ENCODE data around the gene REPIN1.

Gene REPIN1

DNA sequence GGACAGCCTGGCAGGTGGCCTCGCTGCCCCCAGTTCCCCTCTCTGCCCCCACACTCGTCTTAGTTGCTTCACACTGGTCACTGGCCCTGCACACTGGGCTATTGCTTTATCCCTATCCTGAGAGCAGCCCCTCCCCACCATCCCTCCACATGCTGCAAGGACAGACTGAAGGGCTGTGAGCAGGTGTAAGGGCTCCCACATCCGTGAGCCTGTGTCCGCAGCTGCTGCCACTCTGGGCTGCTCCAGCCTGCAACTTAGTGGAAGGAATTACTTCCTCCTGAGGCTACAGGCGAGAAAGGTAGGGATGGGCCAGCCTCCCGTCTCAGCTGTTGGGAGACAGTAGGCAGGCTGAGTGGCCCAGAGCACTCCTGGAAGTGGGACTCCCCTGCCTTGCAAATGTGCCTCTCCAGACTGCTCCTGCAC is 31.0 kb upstream of the REPIN1 start:
- Histone ChIP-seq H3K36me3 (ENCODE audit: control insufficient read depth, insufficient read depth, low read length) (peaks cover 14% of the 10 kb centered on the region; the same call in 1 of the 2 replicates), H3K4me3 (ENCODE audit: low read length) (no peak overlapping the region), H3K9me3 (ENCODE audit: control insufficient read depth, insufficient read depth, low read length) (no peaks in the 10 kb centered on the region), H3K4me1 (ENCODE audit: control insufficient read depth, insufficient read depth, low read length) (peaks cover 18% of the 10 kb centered on the region), H3K27ac (ENCODE audit: low read length) (no peak overlapping the region), H3K27me3 (ENCODE audit: control insufficient read depth, insufficient read depth, low read length) (peaks cover 7% of the 10 kb centered on the region)
- DNase-seq (ENCODE audit: low read depth, low spot score): no peak
- no CpG with 5 or more reads among the region's 6 CpGs for WGBS (ENCODE audit: insufficient coverage, insufficient read length)

DNA sequence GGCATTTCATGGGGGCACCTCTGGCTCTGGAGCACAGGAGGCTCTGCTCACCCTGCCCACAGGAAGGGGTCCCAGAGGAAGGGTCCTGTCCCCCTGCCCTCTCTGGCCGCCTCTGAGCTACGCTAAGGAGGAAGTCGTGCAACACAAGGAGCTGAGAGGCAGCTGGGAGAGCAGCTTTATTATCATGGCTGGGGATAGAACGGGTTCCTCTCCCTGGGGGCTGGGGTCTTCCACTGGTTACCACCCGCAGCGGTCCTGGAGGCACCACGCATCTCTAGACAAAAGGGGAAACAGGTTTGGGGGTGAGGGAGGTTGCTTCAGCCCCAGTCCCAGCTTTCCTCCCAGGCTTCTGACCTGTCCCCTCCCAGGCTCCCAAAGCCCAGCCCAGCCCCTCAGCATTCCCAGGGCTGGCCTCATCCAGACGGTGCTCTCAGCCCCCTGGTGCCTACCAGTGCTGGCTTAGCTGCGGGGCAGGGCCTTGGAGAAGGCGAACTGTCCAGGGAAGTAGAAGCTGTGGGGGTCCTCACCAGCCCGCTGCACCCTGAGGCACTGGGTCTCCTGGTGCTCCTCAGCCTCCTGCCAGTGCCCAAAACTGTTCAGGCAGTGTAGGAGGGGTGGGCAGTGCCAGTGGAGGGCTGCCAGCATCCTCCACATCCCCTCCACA is 30.3 kb upstream of the REPIN1 start:
- no peak for DNase-seq (ENCODE audit: low read depth, low spot score)
- peaks cover 14% of the 10 kb centered on the region; the same call in 1 of the 2 replicates for H3K36me3 ChIP-seq (ENCODE audit: control insufficient read depth, insufficient read depth, low read length)
- peaks cover 9% of the 10 kb centered on the region for H3K27me3 ChIP-seq (ENCODE audit: control insufficient read depth, insufficient read depth, low read length)
- WGBS (ENCODE audit: insufficient coverage, insufficient read length): no CpG with 5 or more reads among the region's 11 CpGs
- H3K27ac ChIP-seq (ENCODE audit: low read length): no peak overlapping the region
- peaks cover 15% of the 10 kb centered on the region for H3K4me1 ChIP-seq (ENCODE audit: control insufficient read depth, insufficient read depth, low read length)
- no peak overlapping the region for H3K4me3 ChIP-seq (ENCODE audit: low read length)
- H3K9me3 ChIP-seq (ENCODE audit: control insufficient read depth, insufficient read depth, low read length): no peaks in the 10 kb centered on the region

DNA sequence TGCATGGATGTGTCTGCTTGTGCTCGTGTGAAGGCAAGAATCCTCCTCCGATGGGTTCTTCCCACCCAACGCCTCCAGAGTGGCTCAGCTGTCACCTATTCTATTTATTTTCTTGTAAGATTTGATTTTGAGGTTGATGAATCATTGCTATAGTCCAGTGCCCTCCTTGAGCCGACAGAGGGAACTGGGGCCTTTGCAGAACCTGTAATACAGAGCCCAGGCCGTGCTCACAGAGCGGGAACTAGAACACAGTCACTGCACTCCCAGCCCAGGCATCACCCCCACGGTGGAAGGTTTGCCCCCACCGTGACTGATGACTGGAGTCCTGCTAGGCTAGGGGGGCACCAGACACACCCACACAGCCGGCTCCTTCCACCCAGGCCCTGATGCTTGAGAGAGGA is 29.2 kb upstream of the REPIN1 start:
- H3K27me3 ChIP-seq (ENCODE audit: control insufficient read depth, insufficient read depth, low read length): peaks cover 9% of the 10 kb centered on the region
- no peak for DNase-seq (ENCODE audit: low read depth, low spot score)
- no CpG with 5 or more reads among the region's 9 CpGs for WGBS (ENCODE audit: insufficient coverage, insufficient read length)
- no peak overlapping the region for H3K27ac ChIP-seq (ENCODE audit: low read length)
- H3K4me3 ChIP-seq (ENCODE audit: low read length): no peak overlapping the region
- H3K36me3 ChIP-seq (ENCODE audit: control insufficient read depth, insufficient read depth, low read length): peaks cover 14% of the 10 kb centered on the region; the same call in 1 of the 2 replicates
- H3K9me3 ChIP-seq (ENCODE audit: control insufficient read depth, insufficient read depth, low read length): no peaks in the 10 kb centered on the region; the same call in 1 of the 2 replicates
- H3K4me1 ChIP-seq (ENCODE audit: control insufficient read depth, insufficient read depth, low read length): peaks cover 15% of the 10 kb centered on the region

DNA sequence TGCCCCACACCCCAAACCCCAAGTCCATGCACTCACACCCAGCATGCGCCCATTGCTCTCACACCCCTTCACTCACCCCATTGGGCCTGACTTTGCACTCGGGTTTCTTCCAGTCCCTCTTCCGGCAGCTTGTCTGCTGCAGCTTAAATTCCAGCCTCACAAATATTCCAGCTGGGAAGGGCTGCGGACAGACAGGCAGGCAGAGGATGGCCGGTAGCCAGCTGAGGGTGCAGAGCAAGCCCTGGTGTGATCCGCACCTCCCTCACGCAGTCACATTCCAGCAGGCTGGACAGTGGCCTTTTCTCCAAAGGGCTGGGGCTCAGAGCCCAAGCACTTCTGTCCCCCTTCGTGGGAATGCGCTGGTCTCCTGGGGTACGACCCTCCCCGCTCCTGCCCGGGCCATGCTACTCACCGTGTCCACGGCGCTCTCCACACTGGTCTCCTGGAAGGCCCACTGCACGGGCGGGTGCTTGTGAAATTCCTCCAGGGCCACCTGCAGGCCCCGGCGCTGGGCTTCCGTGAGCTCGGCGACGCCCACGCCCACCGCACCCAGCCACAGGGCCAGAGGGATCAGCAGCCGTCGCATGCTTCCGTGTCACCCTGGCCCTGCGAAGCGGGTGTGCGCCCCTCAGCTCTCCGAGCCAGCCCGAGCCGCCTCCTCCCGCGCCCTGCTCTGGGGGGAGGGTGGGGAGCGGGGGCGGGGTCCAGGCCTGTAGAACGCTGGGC is 28.4 kb upstream of the REPIN1 start:
- Histone ChIP-seq H3K27me3 (ENCODE audit: control insufficient read depth, insufficient read depth, low read length) (peaks cover 9% of the 10 kb centered on the region), H3K36me3 (ENCODE audit: control insufficient read depth, insufficient read depth, low read length) (peaks cover 14% of the 10 kb centered on the region; the same call in 1 of the 2 replicates), H3K4me3 (ENCODE audit: low read length) (peak overlapping the region; percentile 51; the same call in 1 of the 2 replicates), H3K9me3 (ENCODE audit: control insufficient read depth, insufficient read depth, low read length) (no peaks in the 10 kb centered on the region; the same call in 1 of the 2 replicates), H3K4me1 (ENCODE audit: control insufficient read depth, insufficient read depth, low read length) (peaks cover 15% of the 10 kb centered on the region), H3K27ac (ENCODE audit: low read length) (no peak overlapping the region)
- no peak for DNase-seq (ENCODE audit: low read depth, low spot score)
- no CpG with 5 or more reads among the region's 39 CpGs for WGBS (ENCODE audit: insufficient coverage, insufficient read length)

DNA sequence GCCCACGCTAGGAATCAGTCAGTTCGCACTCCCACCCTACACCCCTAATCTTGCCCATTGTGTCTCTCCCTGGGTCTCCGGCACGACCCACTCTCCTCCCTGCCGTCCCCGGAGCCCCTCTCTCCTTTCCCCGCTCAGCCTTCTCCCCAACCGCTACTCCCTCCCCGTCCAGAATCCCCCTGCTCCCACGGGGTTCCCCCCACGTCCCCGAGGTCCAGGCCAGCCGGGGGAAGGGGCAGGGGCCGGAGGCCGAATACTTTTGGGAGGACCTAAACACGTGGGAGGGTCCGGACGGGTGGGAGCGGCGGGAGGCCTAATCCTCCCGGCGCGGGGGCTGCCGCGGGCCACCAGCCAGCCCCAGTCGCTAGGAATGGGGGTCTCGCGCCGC is 27.8 kb upstream of the REPIN1 start:
- no peak overlapping the region for H3K27ac ChIP-seq (ENCODE audit: low read length)
- peaks cover 9% of the 10 kb centered on the region for H3K27me3 ChIP-seq (ENCODE audit: control insufficient read depth, insufficient read depth, low read length)
- no CpG with 5 or more reads among the region's 29 CpGs for WGBS (ENCODE audit: insufficient coverage, insufficient read length)
- H3K36me3 ChIP-seq (ENCODE audit: control insufficient read depth, insufficient read depth, low read length): peaks cover 14% of the 10 kb centered on the region; the same call in 1 of the 2 replicates
- no peaks in the 10 kb centered on the region; the same call in 1 of the 2 replicates for H3K9me3 ChIP-seq (ENCODE audit: control insufficient read depth, insufficient read depth, low read length)
- no peak for DNase-seq (ENCODE audit: low read depth, low spot score)
- peaks cover 11% of the 10 kb centered on the region for H3K4me1 ChIP-seq (ENCODE audit: control insufficient read depth, insufficient read depth, low read length)
- H3K4me3 ChIP-seq (ENCODE audit: low read length): peak overlapping the region; percentile 51; the same call in 1 of the 2 replicates

DNA sequence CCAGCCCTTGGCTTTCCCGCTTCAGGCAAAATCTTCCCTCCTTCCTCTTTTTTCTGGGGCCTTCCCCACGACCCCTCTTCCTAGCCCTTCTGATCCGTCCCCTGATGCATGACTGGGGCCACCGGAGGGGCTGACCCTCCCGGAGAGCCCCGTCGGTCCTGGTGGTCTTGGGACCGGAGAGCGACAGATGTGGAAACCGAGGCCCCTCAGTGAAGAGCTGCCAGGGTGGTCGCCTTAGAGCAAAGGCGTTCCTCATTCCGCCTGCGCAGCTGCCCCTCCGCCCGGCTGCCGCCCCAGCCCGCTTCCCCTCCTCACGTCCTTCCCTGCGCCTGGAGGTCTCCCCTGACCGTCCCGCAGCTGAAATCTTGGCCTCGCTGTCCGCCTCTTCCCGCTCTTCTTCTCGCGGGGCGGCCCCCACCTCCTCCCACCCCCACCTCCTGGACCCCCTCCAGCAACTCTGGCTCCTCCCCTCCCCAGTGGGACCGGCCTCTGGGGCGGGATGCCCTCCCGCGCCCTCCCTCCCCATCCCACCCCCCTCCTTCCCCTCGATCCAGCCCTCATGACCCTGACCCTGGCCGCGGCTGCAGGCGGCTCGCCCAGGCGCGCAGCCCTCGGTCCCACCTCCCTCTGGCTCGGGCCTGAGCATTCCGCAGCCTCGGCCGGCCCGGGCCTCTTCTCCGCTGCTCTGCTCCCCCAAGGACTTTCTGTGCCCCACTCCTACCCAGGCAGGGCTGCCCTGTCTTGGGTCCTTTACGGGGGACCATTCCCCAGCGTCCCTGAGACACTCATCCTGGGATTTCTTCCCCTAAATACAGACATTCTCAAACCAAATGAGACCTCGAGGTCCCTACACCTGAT is 27.1 kb upstream of the REPIN1 start, which contains the start of gene RARRES2:
Gene RARRES2, minus strand, starts transcription at position 367 of the 858 bp plus-strand sequence. CDS start 1,020 bp downstream, outside the sequence.
- H3K4me3 ChIP-seq (ENCODE audit: low read length): peak within 1 kb of the TSS; percentile 51; the same call in 1 of the 2 replicates
- peaks cover 9% of the 10 kb centered on the region for H3K27me3 ChIP-seq (ENCODE audit: control insufficient read depth, insufficient read depth, low read length)
- DNase-seq (ENCODE audit: low read depth, low spot score): no peak
- H3K27ac ChIP-seq (ENCODE audit: low read length): no peak within 1 kb of the TSS
- peaks cover 10% of the 10 kb centered on the region for H3K4me1 ChIP-seq (ENCODE audit: control insufficient read depth, insufficient read depth, low read length)
- peaks cover 14% of the 10 kb centered on the region; the same call in 1 of the 2 replicates for H3K36me3 ChIP-seq (ENCODE audit: control insufficient read depth, insufficient read depth, low read length)
- no CpG with 5 or more reads among the region's 49 CpGs for WGBS (ENCODE audit: insufficient coverage, insufficient read length)
- H3K9me3 ChIP-seq (ENCODE audit: control insufficient read depth, insufficient read depth, low read length): no peaks in the 10 kb centered on the region; the same call in 1 of the 2 replicates

DNA sequence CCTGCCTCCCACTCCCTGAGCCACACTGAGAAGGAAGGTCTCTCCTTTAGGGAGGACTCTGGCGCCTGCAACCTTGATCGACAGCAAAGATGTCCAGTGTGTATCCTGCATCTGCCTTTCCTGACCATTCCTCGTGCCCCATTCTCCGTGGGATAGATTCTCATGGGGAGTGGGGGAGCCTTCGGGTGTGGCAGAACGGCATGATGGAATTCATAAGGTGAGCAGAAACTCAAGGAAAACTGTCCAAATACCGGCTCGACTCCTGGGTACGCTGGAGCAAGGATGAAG is 26.6 kb upstream of the REPIN1 start:
- Histone ChIP-seq H3K36me3 (ENCODE audit: control insufficient read depth, insufficient read depth, low read length) (peaks cover 13% of the 10 kb centered on the region; the same call in 1 of the 2 replicates), H3K4me3 (ENCODE audit: low read length) (no peak overlapping the region; the same call in 1 of the 2 replicates), H3K27me3 (ENCODE audit: control insufficient read depth, insufficient read depth, low read length) (peaks cover 9% of the 10 kb centered on the region), H3K9me3 (ENCODE audit: control insufficient read depth, insufficient read depth, low read length) (no peaks in the 10 kb centered on the region; the same call in 1 of the 2 replicates), H3K4me1 (ENCODE audit: control insufficient read depth, insufficient read depth, low read length) (peaks cover 8% of the 10 kb centered on the region), H3K27ac (ENCODE audit: low read length) (no peak overlapping the region)
- no peak for DNase-seq (ENCODE audit: low read depth, low spot score)
- WGBS (ENCODE audit: insufficient coverage, insufficient read length): no CpG with 5 or more reads among the region's 9 CpGs

DNA sequence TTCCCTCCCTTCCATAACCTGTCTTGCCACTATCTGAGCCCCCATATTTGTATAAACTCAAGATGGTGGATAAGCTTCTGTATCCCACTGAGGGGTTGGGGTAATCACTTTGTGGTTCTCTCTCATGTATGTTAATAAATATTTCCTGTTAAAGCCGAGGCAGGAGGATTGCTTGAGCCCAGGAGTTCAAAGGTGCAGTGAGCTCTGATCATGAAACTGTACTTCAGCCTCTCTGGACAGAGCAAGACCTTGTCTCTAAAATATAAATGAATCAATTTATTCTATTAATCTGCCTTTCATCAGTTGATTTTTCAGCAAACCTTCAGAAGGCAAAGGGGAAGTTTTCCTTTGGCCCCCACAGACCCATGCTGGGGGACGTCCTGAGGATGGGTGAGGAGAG is 25.4 kb upstream of the REPIN1 start:
- DNase-seq (ENCODE audit: low read depth, low spot score): no peak
- H3K27me3 ChIP-seq (ENCODE audit: control insufficient read depth, insufficient read depth, low read length): peaks cover 9% of the 10 kb centered on the region
- 0 out of 2 replicates have a peak, but pooled peaks cover 3% of the 10 kb centered on the region for H3K36me3 ChIP-seq (ENCODE audit: control insufficient read depth, insufficient read depth, low read length)
- H3K4me1 ChIP-seq (ENCODE audit: control insufficient read depth, insufficient read depth, low read length): peaks cover 7% of the 10 kb centered on the region
- H3K27ac ChIP-seq (ENCODE audit: low read length): no peak overlapping the region
- no peaks in the 10 kb centered on the region; the same call in 1 of the 2 replicates for H3K9me3 ChIP-seq (ENCODE audit: control insufficient read depth, insufficient read depth, low read length)
- H3K4me3 ChIP-seq (ENCODE audit: low read length): no peak overlapping the region
- WGBS (ENCODE audit: insufficient coverage, insufficient read length): no CpG with 5 or more reads among the region's 2 CpGs

DNA sequence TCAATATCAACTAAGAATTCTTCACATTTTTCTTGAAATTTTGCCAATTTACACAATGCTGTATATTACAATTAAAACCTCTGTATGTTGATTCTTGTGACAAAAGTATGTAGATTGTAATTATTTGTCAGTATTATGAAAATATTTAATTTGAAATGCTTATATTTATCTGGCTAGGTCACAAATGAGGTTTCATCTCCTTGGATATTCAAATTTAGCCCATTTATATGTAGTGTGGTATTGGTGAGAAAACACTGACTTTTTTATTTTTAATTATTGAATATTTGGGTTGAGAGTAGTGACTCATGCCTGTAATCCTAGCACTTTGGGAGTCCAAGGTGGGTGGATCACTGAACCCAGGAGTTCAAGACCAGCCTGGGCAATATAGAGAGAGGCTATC is 24.3 kb upstream of the REPIN1 start:
- no peaks in the 10 kb centered on the region; the same call in 1 of the 2 replicates for H3K9me3 ChIP-seq (ENCODE audit: control insufficient read depth, insufficient read depth, low read length)
- H3K36me3 ChIP-seq (ENCODE audit: control insufficient read depth, insufficient read depth, low read length): no peaks in the 10 kb centered on the region
- peaks cover 7% of the 10 kb centered on the region for H3K4me1 ChIP-seq (ENCODE audit: control insufficient read depth, insufficient read depth, low read length)
- H3K4me3 ChIP-seq (ENCODE audit: low read length): no peak overlapping the region
- no peak for DNase-seq (ENCODE audit: low read depth, low spot score)
- peaks cover 9% of the 10 kb centered on the region for H3K27me3 ChIP-seq (ENCODE audit: control insufficient read depth, insufficient read depth, low read length)
- no peak overlapping the region for H3K27ac ChIP-seq (ENCODE audit: low read length)

DNA sequence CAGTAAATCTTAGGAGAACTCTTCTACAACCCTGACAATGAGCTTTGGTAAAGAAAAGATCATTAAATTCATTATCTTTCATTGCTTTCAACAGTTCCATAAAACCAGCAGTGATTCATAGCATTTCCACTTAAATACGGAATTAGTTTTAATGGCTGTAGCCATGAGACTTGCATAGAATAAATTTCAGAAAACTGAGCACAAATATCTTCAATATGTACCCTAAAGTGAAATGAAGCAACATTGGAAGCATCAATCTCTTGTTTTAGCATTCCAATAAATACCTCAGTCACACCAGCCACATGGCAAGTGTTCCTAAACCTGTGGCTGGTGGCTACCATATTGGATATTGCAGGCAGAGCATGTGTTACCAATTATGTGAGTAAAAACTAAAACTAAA is 23.6 kb upstream of the REPIN1 start:
- no peak for DNase-seq (ENCODE audit: low read depth, low spot score)
- WGBS (ENCODE audit: insufficient coverage, insufficient read length): no CpG with 5 or more reads among the region's 1 CpG
- Histone ChIP-seq H3K4me3 (ENCODE audit: low read length) (no peak overlapping the region), H3K36me3 (ENCODE audit: control insufficient read depth, insufficient read depth, low read length) (no peaks in the 10 kb centered on the region), H3K27me3 (ENCODE audit: control insufficient read depth, insufficient read depth, low read length) (peaks cover 9% of the 10 kb centered on the region), H3K4me1 (ENCODE audit: control insufficient read depth, insufficient read depth, low read length) (peaks cover 7% of the 10 kb centered on the region), H3K27ac (ENCODE audit: low read length) (no peak overlapping the region), H3K9me3 (ENCODE audit: control insufficient read depth, insufficient read depth, low read length) (no peaks in the 10 kb centered on the region; the same call in 1 of the 2 replicates)
